Inferior parietal cortex (tissue), 1 donor: Measurements from ENCODE around the gene ANO10.
"Not testable (repeated sequence)": the region's sequence is repeated elsewhere in the genome, so short reads cannot be mapped to it uniquely, and the experiment has no call there.

Experiments
- DNase-seq: peaks from one replicate; pipeline ENCODE4 v3.0.0-alpha.2; 2016; ENCODE audit errors: extremely low spot score

The ANO10 gene

GRCh38 chr3:43373560-43373928, 248.3 kb downstream of the ANO10 start:
- no peak for DNase-seq

DNA sequence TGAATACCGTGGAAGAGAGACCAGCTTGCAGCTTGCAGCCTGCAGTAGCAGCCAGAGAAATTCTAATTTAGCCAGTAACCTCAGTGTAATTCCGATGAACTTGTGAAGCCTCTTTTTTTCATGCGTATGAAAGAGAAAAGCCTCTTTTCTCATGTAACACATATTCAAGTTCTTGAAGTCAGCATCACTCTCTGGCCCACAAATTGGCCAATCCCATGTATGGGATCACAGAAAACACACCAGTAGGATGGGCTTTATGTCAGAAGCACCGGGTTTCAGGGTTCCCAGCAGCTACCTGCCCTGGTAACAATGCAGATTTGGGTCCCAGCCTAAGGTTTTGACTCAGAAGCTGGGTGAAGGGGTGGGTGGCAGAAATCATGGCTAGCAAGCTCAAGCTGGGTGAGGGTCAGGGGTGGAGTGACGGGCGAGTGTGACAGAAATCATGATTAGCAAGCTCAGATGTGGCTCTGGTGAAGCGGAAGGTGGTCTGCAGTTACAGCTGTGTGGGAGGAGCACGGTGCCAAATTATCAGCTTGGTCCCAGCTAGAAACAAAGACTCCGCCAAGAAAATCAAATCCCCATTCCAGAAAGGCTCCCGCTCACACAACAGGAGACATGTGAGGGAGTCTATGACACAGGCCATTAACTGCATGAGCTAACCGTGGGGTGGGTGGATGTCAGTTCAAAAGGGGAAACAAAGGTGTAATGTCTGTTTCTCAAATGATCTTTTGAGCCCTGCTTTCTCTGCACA, 248.8 kb downstream of the ANO10 start:
- DNase-seq, result no peak

DNA sequence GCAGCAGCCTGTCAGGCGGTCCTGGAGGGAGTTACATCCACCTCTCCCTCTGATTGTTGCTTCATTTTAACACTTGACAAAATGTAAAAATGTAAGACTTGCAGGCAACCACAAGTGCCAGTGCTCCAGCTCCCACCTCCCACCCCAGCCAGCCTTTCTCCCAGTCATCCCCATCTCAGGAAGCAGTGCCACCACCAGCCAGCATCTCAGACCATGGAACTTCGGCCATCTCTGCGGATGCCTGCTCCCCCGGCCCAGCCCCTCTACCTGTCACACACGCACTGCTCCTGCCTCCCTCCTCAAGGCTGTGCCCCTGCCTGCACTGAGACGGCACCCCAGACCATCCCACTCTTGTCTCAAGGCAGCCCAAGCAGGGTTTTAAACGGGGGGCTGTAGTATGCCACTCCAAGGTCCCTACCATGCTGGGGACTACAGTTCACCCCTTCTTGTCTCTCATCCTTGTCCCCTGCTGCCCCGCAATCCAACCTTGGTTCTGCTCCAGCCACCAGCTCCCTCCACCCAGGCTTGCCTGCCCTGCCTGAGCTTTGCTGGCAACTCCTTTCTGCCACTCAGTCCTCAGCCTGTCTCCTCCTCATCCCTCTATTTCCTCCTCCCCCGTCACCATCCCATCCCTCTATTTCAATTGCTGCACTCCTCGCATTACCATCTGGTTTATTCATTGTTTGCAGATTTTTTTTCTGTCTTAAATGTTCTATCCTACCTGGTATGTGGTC, 249.6 kb downstream of the ANO10 start:
- no peak for DNase-seq

- DNase-seq, result no peak
These were observed 250.3 kb downstream of the ANO10 start for GRCh38 chr3:43371494-43371893.

GRCh38 chr3:43370293-43370980, 251.4 kb downstream of the ANO10 start:
- DNase-seq, result no peak

- no peak for DNase-seq
These were observed 252.2 kb downstream of the ANO10 start for GRCh38 chr3:43369404-43370292.

- no peak for DNase-seq
These were observed 254.9 kb downstream of the ANO10 start for GRCh38 chr3:43366885-43367284.

DNA sequence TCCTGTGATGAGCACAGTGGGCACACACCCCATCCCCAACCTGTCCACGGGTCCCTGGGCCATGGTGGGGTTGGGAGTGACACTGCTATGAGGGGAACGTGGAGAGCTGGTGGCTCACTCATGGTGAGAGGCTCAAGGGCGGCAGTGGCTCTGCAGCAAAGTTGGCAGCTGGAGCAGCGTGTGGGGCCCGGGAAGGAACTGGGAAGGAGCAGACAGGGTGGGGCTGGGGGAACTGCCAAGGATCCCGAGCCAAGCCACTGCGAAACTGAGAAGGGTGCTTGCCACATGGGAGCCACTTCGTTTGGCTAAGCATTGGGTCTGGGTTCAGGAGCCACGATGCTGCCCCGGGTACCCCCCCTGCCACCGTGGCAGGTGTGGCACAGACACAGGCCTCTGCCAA, 255.3 kb downstream of the ANO10 start:
- no peak for DNase-seq

DNA sequence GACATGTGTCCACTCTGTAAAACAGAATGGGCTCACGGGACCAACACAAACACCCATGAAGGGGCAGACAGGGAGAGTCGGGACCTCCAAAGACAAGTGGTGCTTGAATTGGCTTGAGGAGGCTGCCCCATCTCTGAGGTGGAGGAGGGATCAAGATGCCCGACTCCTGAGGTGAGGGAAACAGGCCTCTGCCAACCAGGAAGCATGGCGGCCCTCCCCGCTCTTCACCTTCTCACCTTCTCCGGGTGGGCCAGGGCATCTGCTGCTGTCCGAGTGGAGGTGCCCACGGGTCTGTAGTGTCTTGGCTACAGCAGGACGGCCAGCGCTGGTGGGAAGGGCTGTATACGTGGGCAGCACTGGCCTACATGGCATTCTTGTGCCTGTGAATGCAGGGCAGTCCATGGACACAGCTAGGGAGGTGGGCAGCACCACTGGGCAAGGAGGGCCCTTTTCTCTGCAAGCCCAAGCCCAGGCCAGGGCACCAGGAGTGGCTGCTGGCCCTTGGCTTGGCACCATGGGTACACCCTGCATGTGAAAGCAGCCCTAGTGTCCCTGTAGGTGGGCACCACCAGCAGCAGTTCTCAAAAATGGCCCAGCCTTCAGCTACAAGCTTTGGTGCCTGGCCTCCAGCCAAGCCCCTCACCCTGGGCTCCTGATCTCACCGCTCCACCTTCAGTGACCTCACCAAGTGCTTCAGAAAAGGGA, 256.1 kb downstream of the ANO10 start:
- DNase-seq, result no peak

GRCh38 chr3:43364926-43365325, 256.9 kb downstream of the ANO10 start:
- DNase-seq, result no peak

- no peak for DNase-seq
These were observed 257.3 kb downstream of the ANO10 start for GRCh38 chr3:43364494-43364893.

GRCh38 chr3:43363621-43364266, 258.1 kb downstream of the ANO10 start:
- no peak for DNase-seq

- no peak for DNase-seq
These were observed 258.9 kb downstream of the ANO10 start for GRCh38 chr3:43362961-43363360.

- DNase-seq, result no peak
These were observed 259.6 kb downstream of the ANO10 start for GRCh38 chr3:43362183-43362582.

- no peak for DNase-seq
These were observed 260.7 kb downstream of the ANO10 start for GRCh38 chr3:43361077-43361476.

- not testable (repeated sequence) for DNase-seq
These were observed 265.8 kb downstream of the ANO10 start for GRCh38 chr3:43356033-43356432.

DNA sequence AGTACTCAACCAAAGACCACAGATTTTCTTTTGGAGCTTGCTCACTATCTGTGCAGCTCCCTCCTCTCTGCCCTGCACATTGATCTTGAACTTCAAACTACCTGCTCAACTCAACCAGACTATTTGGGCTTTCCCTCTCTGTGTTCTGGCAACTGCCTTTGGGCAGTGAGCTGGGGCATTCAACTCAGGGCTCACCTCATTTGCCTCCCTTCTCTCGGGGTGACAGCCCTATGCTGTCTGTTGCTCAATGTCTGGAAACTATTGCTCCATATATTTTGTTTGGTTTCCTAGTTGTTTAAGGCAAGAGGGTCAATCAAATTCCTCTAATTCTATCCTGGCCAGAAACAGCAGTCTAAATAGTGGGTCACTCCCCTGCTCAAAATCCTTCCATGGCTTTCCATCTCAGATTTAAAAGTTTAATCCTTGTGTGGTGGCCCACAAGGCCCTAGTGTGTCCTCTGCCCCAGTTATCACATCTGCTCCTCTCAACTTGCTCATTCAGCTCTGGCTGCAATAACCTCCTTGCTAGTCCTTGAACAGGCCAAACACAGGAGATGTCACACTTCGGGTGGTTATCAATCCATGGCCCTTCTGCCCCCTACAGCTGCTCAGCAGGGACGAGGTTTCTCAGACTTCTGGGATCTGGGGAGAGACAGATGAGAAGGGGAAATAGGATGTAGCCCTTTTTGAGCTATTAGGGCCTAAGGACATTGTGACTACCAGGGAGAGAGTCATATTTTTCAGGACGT, 267.7 kb downstream of the ANO10 start:
- DNase-seq, result no peak

- no peak for DNase-seq
These were observed 268.4 kb downstream of the ANO10 start for GRCh38 chr3:43353393-43353792.

GRCh38 chr3:43349716-43350115, 272.1 kb downstream of the ANO10 start:
- DNase-seq, result no peak
